PC-9 (cell line): ENCODE measurements around the gene MCU. TPM values are rescaled to one million over a fixed set of nuclear protein-coding genes. Genes with fewer than 3 reads are reported as not detected.

ENCODE experiments used
- BruUV-seq: library from RNA; stranded (reverse); fragments of 400-500 nt; replicated peaks from 2 replicates; lab custom pipeline; 2021; lab: Mats Ljungman, UMichigan
- CTCF ChIA-PET: fragments of 300-600 bp; sonication (Branson Sonifier 250); formaldehyde crosslinking; loops from one replicate; lab custom pipeline; 2022; ENCODE audit warnings: antibody characterized with exemption; lab: Charles Lee
- POLR2A ChIA-PET: fragments of 300-600 bp; sonication (Branson Sonifier 250); formaldehyde crosslinking; loops from one replicate; lab custom pipeline; 2022; ENCODE audit warnings: antibody characterized with exemption; ENCODE audit not compliant: unreplicated experiment; lab: Charles Lee
- DNase-seq, 2 experiments: peaks; one replicate each; pipeline versions ENCODE4 v3.0.0 to v3.0.0-alpha.2; 2015 to 2022; ENCODE audit warnings: mixed read lengths in 1 of 2
- H2AFZ ChIP-seq: fragments of 200-600 bp; sonication (generic); 2 replicates; pipeline ENCODE4 v1.8.1; 2017; ENCODE audit warnings: antibody characterized with exemption
- H3F3A ChIP-seq: fragments of 200-600 bp; sonication (generic); 2 replicates; pipeline ENCODE4 v1.8.1; 2017; ENCODE audit warnings: antibody characterized with exemption, mild to moderate bottlenecking, low read depth; ENCODE audit not compliant: insufficient read depth
- H3K27ac ChIP-seq: fragments of 200-600 bp; sonication (generic); 2 replicates; pipeline ENCODE4 v1.6.1; 2016; ENCODE audit warnings: mixed run types
- H3K27me3 ChIP-seq: fragments of 200-600 bp; sonication (generic); 2 replicates; pipeline ENCODE4 v1.6.1; 2016; ENCODE audit warnings: low read depth, mixed run types; ENCODE audit not compliant: insufficient read depth
- H3K36me3 ChIP-seq: fragments of 200-600 bp; sonication (generic); 2 replicates; pipeline ENCODE4 v1.6.1; 2016; ENCODE audit warnings: low read depth, mixed run types
- H3K4me1 ChIP-seq: fragments of 200-600 bp; sonication (generic); replicated peaks from 2 replicates; pipeline ENCODE4 v1.6.1; 2016; ENCODE audit warnings: mixed run types; ENCODE audit not compliant: insufficient read depth
- H3K4me2 ChIP-seq: fragments of 200-600 bp; sonication (generic); 2 replicates; pipeline ENCODE4 v1.6.1; 2017; ENCODE audit warnings: mixed run types
- H3K4me3 ChIP-seq: fragments of 200-600 bp; sonication (generic); 2 replicates; pipeline ENCODE4 v1.6.1; 2016; ENCODE audit warnings: mixed run types
- H3K79me2 ChIP-seq: fragments of 200-600 bp; sonication (generic); 2 replicates; pipeline ENCODE4 v1.6.1; 2017; ENCODE audit warnings: low read depth, mixed run types
- H3K9me2 ChIP-seq: fragments of 200-600 bp; sonication (generic); 2 replicates; pipeline ENCODE4 v1.8.1; 2017; ENCODE audit warnings: mild to moderate bottlenecking; ENCODE audit not compliant: insufficient read depth
- H3K9me3 ChIP-seq: fragments of 200-600 bp; sonication (generic); 2 replicates; pipeline ENCODE4 v1.8.1; 2016; ENCODE audit warnings: low read depth; ENCODE audit not compliant: insufficient read depth
- H4K20me1 ChIP-seq: fragments of 200-600 bp; sonication (generic); 2 replicates; pipeline ENCODE4 v1.8.1; 2017; ENCODE audit not compliant: insufficient read depth
- EZH2 ChIP-seq: fragments of 200-600 bp; sonication (generic); IDR thresholded peaks from 2 replicates; pipeline ENCODE4 v1.8.0; 2017; ENCODE audit warnings: antibody characterized with exemption, low read depth
- intact Hi-C: fragments of 100-400 bp; cut with micrococcal nuclease; formaldehyde crosslinking; loops from one replicate; pipeline ENCODE4 v1.10.0; 2022; ENCODE audit not compliant: unreplicated experiment
- total RNA-seq: library from RNA; stranded (reverse); gene quantifications from 2 replicates; pipeline ENCODE4 v1.2.3, GENCODE V29; 2021
- TF ChIP-seq, protein P1 (sequence below): fragments of 200-600 bp; sonication (generic); conservative IDR thresholded peaks from 2 replicates; pipeline ENCODE4 v1.6.1; 2017; ENCODE audit warnings: mixed run types, antibody characterized with exemption, mild to moderate bottlenecking, moderate library complexity

MCU gene
- total RNA-seq, 1 experiment from 2014 or later, result 59.5 TPM

DNA sequence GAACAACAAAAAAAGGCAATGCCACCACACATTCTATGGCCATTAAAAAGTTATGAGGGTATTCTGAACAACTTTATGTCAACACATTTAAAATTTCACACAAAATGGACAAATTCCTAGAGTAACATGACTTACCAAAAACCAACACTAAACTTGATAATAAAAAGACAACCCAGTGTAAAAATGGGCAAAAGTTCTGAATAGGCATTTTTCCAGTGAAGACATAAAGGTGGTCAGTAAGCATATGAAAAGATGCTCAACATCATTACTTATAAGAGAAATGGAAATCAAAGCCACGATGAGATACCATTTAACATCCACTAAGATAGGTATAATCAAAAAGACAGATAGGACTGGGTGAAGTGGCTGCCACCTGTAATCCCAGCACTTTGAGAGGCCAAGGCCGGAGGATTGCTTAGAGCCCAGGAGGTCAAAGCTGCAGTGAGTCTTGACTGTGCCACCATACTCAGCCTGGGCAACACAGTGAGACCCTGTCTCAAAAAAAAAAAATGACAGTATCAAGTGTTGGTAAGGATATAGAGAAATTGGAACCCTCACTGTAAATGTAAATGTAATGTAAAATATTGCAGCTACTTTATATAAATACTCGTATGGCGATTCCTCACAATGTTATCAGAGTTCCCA lies 130.5 kb downstream of the MCU start:
- Histone ChIP-seq H3K36me3 (no peaks in the 10 kb centered on the region), H3K9me2 (0 out of 2 replicates have a peak, but pooled peaks cover 6% of the 10 kb centered on the region), H3K9me3 (no peaks in the 10 kb centered on the region; the same call in 1 of the 2 replicates), H3K4me2 (no peak overlapping the region), H4K20me1 (peaks cover 3% of the 10 kb centered on the region; the same call in 1 of the 2 replicates), H3K4me1 (no peaks in the 10 kb centered on the region; the same call in 1 of the 2 replicates), H3K27ac (no peak overlapping the region), H2AFZ (no peak overlapping the region), H3K79me2 (peaks cover 25% of the 10 kb centered on the region), H3K27me3 (no peaks in the 10 kb centered on the region), H3F3A (peaks cover 9% of the 10 kb centered on the region; the same call in 1 of the 2 replicates), H3K4me3 (no peak overlapping the region)
- intact Hi-C loops, result no loop called here
- POLR2A ChIA-PET, result no interaction called here
- BruUV-seq, result no TSS peak
- DNase-seq, result no peak
- CTCF ChIA-PET, result no interaction called here
- TF ChIP-seq, protein P1, sequence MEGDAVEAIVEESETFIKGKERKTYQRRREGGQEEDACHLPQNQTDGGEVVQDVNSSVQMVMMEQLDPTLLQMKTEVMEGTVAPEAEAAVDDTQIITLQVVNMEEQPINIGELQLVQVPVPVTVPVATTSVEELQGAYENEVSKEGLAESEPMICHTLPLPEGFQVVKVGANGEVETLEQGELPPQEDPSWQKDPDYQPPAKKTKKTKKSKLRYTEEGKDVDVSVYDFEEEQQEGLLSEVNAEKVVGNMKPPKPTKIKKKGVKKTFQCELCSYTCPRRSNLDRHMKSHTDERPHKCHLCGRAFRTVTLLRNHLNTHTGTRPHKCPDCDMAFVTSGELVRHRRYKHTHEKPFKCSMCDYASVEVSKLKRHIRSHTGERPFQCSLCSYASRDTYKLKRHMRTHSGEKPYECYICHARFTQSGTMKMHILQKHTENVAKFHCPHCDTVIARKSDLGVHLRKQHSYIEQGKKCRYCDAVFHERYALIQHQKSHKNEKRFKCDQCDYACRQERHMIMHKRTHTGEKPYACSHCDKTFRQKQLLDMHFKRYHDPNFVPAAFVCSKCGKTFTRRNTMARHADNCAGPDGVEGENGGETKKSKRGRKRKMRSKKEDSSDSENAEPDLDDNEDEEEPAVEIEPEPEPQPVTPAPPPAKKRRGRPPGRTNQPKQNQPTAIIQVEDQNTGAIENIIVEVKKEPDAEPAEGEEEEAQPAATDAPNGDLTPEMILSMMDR, result no peak
- TF ChIP-seq EZH2, result no peak

DNA sequence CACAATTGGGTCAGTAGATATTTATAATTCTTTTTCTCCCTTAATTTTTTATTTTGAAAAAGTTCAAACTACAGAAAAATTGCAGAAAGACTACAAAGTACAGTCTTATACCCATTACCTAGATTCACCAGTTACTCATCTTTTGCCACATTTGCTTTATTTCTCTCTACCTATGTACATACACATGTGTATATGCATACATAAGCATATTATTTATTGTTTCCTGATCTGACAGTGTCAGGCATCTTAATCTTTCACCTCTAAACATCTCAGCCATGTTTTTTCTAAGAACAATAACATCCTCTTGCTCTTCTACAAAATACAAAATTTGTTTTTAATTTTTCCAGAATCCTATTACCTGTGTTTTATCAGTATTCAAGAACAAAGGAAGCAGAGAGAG lies 133.2 kb downstream of the MCU start:
- no peak for DNase-seq
- no peaks in the 10 kb centered on the region for H3K4me1 ChIP-seq
- no peaks in the 10 kb centered on the region for H3K9me2 ChIP-seq
- H2AFZ ChIP-seq, result no peak overlapping the region
- no peak for TF ChIP-seq EZH2
- TF ChIP-seq, protein P1, result no peak
- CTCF ChIA-PET, result no interaction called here
- no peaks in the 10 kb centered on the region; the same call in 1 of the 2 replicates for H3K9me3 ChIP-seq
- no TSS peak for BruUV-seq
- H3K4me2 ChIP-seq, result no peak overlapping the region
- intact Hi-C loops, result no loop called here
- H3K27me3 ChIP-seq, result no peaks in the 10 kb centered on the region
- H3K79me2 ChIP-seq, result peaks cover 16% of the 10 kb centered on the region
- no peak overlapping the region for H3K27ac ChIP-seq
- no peaks in the 10 kb centered on the region for H3K36me3 ChIP-seq
- H4K20me1 ChIP-seq, result no peaks in the 10 kb centered on the region
- H3K4me3 ChIP-seq, result no peak overlapping the region
- POLR2A ChIA-PET, result no interaction called here
- peaks cover 10% of the 10 kb centered on the region for H3F3A ChIP-seq

DNA sequence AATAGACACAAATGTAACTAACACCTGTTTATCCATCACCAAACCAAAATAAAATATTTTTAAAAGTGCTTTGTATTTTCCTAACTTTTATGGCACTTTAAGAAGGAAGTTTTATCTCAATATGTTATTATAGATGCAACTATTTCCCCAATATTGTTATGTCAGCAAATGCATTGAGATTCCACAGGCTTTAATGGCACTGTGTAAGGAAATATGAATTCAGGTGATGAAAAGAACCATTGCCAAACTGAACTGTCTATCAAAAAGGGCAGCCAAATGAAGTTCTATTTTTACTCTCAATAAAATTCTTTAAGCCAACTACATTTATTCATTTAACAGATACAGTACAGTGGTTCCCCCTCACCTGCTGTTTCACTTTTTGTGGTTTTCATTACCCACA lies 134.4 kb downstream of the MCU start:
- H3K27me3 ChIP-seq, result no peaks in the 10 kb centered on the region
- H3K27ac ChIP-seq, result no peak overlapping the region
- no peaks in the 10 kb centered on the region for H4K20me1 ChIP-seq
- no peak overlapping the region for H2AFZ ChIP-seq
- peaks cover 15% of the 10 kb centered on the region; the same call in 1 of the 2 replicates for H3K79me2 ChIP-seq
- no peaks in the 10 kb centered on the region; the same call in 1 of the 2 replicates for H3K9me3 ChIP-seq
- H3K36me3 ChIP-seq, result no peaks in the 10 kb centered on the region
- POLR2A ChIA-PET, result interaction anchor here (0.7 kb wide), 2 partner anchors 125 to 131 kb away, joined by 6 to 9 read pairs; no protein-coding TSS in a partner anchor
- TF ChIP-seq, protein P1, result no peak
- no peak for TF ChIP-seq EZH2
- DNase-seq, result no peak
- CTCF ChIA-PET, result no interaction called here
- no peaks in the 10 kb centered on the region for H3K4me1 ChIP-seq
- no peak overlapping the region for H3K4me3 ChIP-seq
- H3F3A ChIP-seq, result peaks cover 10% of the 10 kb centered on the region
- no peak overlapping the region for H3K4me2 ChIP-seq
- H3K9me2 ChIP-seq, result no peaks in the 10 kb centered on the region
- BruUV-seq, result no TSS peak
- intact Hi-C loops, result no loop called here
